Measurements from ENCODE around the gene AFF3. TPM values are rescaled to one million over a fixed set of nuclear protein-coding genes. Genes with fewer than 3 reads are reported as not detected.

Gene AFF3
- total RNA-seq, 1 experiment from 2014 or later, result 0.22 TPM

DNA sequence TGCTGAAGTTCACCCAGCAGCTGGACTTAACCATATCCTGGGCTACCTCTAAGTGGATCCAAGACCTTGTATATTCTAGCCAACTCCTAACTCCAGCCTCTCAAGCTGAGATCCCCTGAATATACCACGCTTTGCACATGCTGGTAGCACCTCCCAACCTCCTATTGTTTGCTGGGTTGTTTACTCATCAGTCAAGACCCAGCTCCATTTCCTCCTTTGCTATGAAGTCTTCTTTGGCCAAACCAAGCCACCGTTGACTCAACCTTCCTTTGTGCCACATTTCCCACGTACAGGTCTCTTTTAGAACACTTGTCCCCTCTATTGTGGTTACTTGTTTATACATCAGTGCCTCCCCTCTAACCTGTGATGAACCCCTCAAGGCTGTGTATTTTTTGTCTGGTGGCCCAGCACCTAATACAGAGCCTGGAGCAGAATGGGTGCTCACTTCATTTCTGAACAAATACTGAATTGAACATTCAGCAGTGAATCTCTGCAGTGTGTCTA is 384.7 kb downstream of the AFF3 start:
- Histone ChIP-seq H4K5ac (ENCODE audit: insufficient read length, low read depth, low read length) (no peak overlapping the region), H2BK20ac (ENCODE audit: low read depth, low read length, poor library complexity, severe bottlenecking) (no peak overlapping the region), H2BK12ac (ENCODE audit: insufficient read length, low read depth, low read length) (no peak overlapping the region), H3K9ac (ENCODE audit: extremely low read depth, insufficient read length, low read length) (no peak overlapping the region), H3K18ac (ENCODE audit: insufficient read length, low read depth, low read length) (no peak overlapping the region), H2BK5ac (ENCODE audit: insufficient read length, low read length) (no peak overlapping the region), H3K4me1 (ENCODE audit: insufficient read depth, low read length) (no peaks in the 10 kb centered on the region), H3K56ac (ENCODE audit: insufficient read length, low read depth, low read length) (no peak overlapping the region), H3K4ac (ENCODE audit: low read depth, low read length) (no peak overlapping the region), H2BK120ac (ENCODE audit: low read depth, low read length, poor library complexity, severe bottlenecking) (no peak overlapping the region), H3K27me3 (ENCODE audit: insufficient read depth, low read length) (no peaks in the 10 kb centered on the region), H2AFZ (ENCODE audit: low read length) (no peak overlapping the region), H3K79me2 (ENCODE audit: insufficient read depth, low read length) (no peaks in the 10 kb centered on the region), H3K4me2 (ENCODE audit: insufficient read depth, insufficient read length, low read length) (no peak overlapping the region), H3K9me3 (ENCODE audit: control insufficient read depth, low read depth, low read length) (no peaks in the 10 kb centered on the region), H3K79me1 (ENCODE audit: insufficient read depth, low read depth, low read length, poor library complexity, severe bottlenecking) (no peaks in the 10 kb centered on the region), H3T11ph (ENCODE audit: low read length) (no peak overlapping the region), H4K8ac (replicated peaks; ENCODE audit: insufficient read length, low read depth, low read length) (no peak overlapping the region), H2BK15ac (ENCODE audit: low read depth, low read length) (no peak overlapping the region), H3K14ac (ENCODE audit: insufficient read depth, low read length) (no peak overlapping the region), H4K20me1 (ENCODE audit: control insufficient read depth, insufficient read depth, insufficient read length) (no peaks in the 10 kb centered on the region), H4K91ac (ENCODE audit: insufficient read length, low read depth, low read length) (no peak overlapping the region), H3K27ac (ENCODE audit: insufficient read length, low read depth, low read length) (no peak overlapping the region), H3K23ac (ENCODE audit: insufficient read length, low read depth, low read length) (no peak overlapping the region), H3K23me2 (ENCODE audit: insufficient read length, low read depth, low read length, poor library complexity, severe bottlenecking) (no peaks in the 10 kb centered on the region), H2AK5ac (ENCODE audit: insufficient read length, low read length) (no peak overlapping the region)
- Mint-ChIP-seq H3K27ac (no peak overlapping the region), H3K27me3 (ENCODE audit: low read depth) (peaks cover 8% of the 10 kb centered on the region), H3K4me1 (no peaks in the 10 kb centered on the region), H3K36me3 (ENCODE audit: insufficient read depth in 1 of 3, low read depth in 3 of 3) (no peaks in the 10 kb centered on the region), H3K4me3 (no peak overlapping the region), H3K9me3 (no peaks in the 10 kb centered on the region)
- WGBS (ENCODE audit: extremely low coverage, insufficient read length, low lambda C conversion rate), result no CpG with 5 or more reads among the region's 3 CpGs
- TF ChIP-seq, protein P1, sequence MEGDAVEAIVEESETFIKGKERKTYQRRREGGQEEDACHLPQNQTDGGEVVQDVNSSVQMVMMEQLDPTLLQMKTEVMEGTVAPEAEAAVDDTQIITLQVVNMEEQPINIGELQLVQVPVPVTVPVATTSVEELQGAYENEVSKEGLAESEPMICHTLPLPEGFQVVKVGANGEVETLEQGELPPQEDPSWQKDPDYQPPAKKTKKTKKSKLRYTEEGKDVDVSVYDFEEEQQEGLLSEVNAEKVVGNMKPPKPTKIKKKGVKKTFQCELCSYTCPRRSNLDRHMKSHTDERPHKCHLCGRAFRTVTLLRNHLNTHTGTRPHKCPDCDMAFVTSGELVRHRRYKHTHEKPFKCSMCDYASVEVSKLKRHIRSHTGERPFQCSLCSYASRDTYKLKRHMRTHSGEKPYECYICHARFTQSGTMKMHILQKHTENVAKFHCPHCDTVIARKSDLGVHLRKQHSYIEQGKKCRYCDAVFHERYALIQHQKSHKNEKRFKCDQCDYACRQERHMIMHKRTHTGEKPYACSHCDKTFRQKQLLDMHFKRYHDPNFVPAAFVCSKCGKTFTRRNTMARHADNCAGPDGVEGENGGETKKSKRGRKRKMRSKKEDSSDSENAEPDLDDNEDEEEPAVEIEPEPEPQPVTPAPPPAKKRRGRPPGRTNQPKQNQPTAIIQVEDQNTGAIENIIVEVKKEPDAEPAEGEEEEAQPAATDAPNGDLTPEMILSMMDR (conservative IDR thresholded peaks at IDR 0.05), result no peak
- no peak for DNase-seq
